Breast epithelium (tissue), 4 donors: ENCODE measurements around the gene PFKL. TPM values are rescaled to one million over a fixed set of nuclear protein-coding genes. Genes with fewer than 3 reads are reported as not detected.

Source experiments
- DNase-seq, 2 donors: peaks; one replicate each; pipeline ENCODE4 v3.0.0-alpha.2; 2019; ENCODE audit warnings: low spot score in 2 of 2
- H3K27ac ChIP-seq, 2 donors: fragments of 200-600 bp; sonication (generic) in 1 of 2; one replicate each; pipeline ENCODE4 v1.5.1; 2016 to 2019; ENCODE audit warnings: mild to moderate bottlenecking in 1 of 2
- H3K27me3 ChIP-seq, 2 donors: fragments of 200-600 bp; sonication (generic) in 1 of 2; one replicate each; pipeline versions ENCODE4 v1.5.1 to v1.6.0; 2017 to 2019; ENCODE audit warnings: control low read depth in 1 of 2, mild to moderate bottlenecking in 1 of 2
- H3K36me3 ChIP-seq: fragments of 200-600 bp; one replicate; pipeline ENCODE4 v1.5.1; 2019
- H3K4me1 ChIP-seq, 2 donors: fragments of 200-600 bp; sonication (generic); one replicate each; pipeline ENCODE4 v1.5.1; 2016 to 2019; ENCODE audit warnings: control low read depth in 1 of 2
- H3K4me3 ChIP-seq, 3 donors: fragments of 200-600 bp; sonication (generic); 1 replicate in 2 of 3; 2 replicates in 1 of 3; pipeline ENCODE4 v1.5.1; 2016 to 2019; ENCODE audit warnings: mild to moderate bottlenecking in 3 of 3, moderate library complexity in 2 of 3
- H3K9me3 ChIP-seq, 2 donors: fragments of 200-600 bp; sonication (generic) in 1 of 2; one replicate each; pipeline ENCODE4 v1.5.1; 2016 to 2019; ENCODE audit warnings: control low read depth in 1 of 2
- POLR2A ChIP-seq: fragments of 450-650 bp; IDR thresholded peaks from one replicate; pipeline ENCODE4 v1.6.1; 2016; ENCODE audit warnings: antibody characterized with exemption, mild to moderate bottlenecking, moderate library complexity
- POLR2AphosphoS5 ChIP-seq, 3 donors: sonication (generic); formaldehyde crosslinking; IDR thresholded peaks; one replicate each; pipeline ENCODE4 v1.6.1; 2017; ENCODE audit warnings: antibody characterized with exemption in 3 of 3
- intact Hi-C: fragments of 100-400 bp; cut with DNase I; formaldehyde crosslinking; loops from one replicate; pipeline ENCODE4 v1.15.1; 2023; ENCODE audit warnings: low total_unique reads
- total RNA-seq, 3 donors: library from RNA; depleted of rRNA; stranded (reverse); fragments of >200 nt; gene quantifications; one replicate each; pipeline ENCODE4 v1.1.0, GENCODE V29; 2016
- TF ChIP-seq, protein P1 (sequence below), 3 donors: fragments of 450-650 bp; IDR thresholded peaks; one replicate each; pipeline ENCODE4 v1.5.1; 2016 to 2017; ENCODE audit warnings: antibody characterized with exemption in 3 of 3, mild to moderate bottlenecking in 3 of 3, moderate library complexity in 3 of 3

Gene PFKL
- total RNA-seq, 3 donors from 2014 or later: 80.9 to 101 (median 97.9) TPM

DNA sequence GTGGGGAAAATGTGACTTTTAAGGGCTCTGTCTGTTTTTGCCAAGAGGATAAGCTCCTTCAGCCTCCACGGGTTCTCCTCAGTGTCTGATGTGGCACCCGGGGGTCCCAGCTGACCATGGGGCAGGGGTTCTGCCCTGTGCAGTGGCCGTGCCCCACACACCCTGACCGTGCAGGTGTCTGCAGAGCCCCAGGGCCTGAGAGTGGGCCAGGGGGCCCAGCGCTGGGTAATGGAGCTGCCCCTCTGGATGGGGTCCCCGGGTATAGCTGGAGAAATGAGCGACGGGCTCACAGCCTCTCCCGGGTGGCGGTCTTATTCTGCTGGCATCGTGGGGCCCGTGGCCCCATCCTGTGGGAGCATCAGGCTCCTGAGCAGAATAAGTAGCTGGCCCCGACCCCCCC, 2.9 kb upstream of the PFKL start:
- no peak for TF ChIP-seq POLR2A
- TF ChIP-seq, protein P1, sequence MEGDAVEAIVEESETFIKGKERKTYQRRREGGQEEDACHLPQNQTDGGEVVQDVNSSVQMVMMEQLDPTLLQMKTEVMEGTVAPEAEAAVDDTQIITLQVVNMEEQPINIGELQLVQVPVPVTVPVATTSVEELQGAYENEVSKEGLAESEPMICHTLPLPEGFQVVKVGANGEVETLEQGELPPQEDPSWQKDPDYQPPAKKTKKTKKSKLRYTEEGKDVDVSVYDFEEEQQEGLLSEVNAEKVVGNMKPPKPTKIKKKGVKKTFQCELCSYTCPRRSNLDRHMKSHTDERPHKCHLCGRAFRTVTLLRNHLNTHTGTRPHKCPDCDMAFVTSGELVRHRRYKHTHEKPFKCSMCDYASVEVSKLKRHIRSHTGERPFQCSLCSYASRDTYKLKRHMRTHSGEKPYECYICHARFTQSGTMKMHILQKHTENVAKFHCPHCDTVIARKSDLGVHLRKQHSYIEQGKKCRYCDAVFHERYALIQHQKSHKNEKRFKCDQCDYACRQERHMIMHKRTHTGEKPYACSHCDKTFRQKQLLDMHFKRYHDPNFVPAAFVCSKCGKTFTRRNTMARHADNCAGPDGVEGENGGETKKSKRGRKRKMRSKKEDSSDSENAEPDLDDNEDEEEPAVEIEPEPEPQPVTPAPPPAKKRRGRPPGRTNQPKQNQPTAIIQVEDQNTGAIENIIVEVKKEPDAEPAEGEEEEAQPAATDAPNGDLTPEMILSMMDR (IDR thresholded peaks at IDR 0.05): no peak
- no peak for TF ChIP-seq POLR2AphosphoS5 (IDR thresholded peaks at IDR 0.05)
- intact Hi-C loops: no loop called here
- DNase-seq: no peak

DNA sequence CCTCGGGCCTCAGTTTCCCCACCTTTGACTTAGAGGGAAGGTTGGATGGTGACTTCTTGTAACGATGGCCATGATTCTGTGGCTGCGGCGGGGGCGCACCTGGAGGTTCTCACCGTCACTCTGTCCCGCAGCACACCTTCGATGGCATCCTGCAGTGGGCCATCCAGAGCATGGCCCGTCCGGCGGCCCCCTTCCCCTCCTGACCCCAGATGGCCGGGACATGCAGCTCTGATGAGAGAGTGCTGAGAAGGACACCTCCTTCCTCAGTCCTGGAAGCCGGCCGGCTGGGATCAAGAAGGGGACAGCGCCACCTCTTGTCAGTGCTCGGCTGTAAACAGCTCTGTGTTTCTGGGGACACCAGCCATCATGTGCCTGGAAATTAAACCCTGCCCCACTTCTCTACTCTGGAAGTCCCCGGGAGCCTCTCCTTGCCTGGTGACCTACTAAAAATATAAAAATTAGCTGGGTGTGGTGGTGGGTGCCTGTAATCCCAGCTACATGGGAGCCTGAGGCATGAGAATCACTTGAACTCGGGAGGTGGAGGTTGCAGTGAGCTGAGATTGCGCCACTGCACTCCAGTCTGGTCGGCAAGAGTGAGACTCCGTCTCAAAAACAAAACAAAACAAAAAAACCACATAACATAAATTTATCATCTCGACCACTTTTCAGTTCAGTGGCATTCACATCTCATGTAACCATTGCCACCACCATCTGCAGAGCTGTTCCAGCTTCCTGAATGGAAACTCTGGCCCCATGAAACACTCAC, 2.1 kb upstream of the PFKL start:
- Histone ChIP-seq H3K9me3 (no peaks in the 10 kb centered on the region), H3K27ac (no peak overlapping the region), H3K27me3 (no peaks in the 10 kb centered on the region), H3K4me1 (peaks cover 0 to 11% of the 10 kb centered on the region in 2 donors), H3K4me3 (peak overlapping the region in 1 of 3 donors; percentile 19), H3K36me3 (no peaks in the 10 kb centered on the region)
- DNase-seq: peak; percentile 83 to 88
- intact Hi-C loops: no loop called here
- no peak for TF ChIP-seq POLR2A
- TF ChIP-seq, protein P1 (IDR thresholded peaks at IDR 0.05): peak; percentile 83 to 89 (median 87)
- peak in 2 of 3 donors; percentile 24 to 48 for TF ChIP-seq POLR2AphosphoS5 (IDR thresholded peaks at IDR 0.05)

More for the DNA sequence above, 2.9 kb upstream of the PFKL start:
- Histone ChIP-seq H3K27ac (no peak overlapping the region), H3K9me3 (no peaks in the 10 kb centered on the region), H3K36me3 (no peaks in the 10 kb centered on the region), H3K4me1 (peaks cover 0 to 4% of the 10 kb centered on the region in 2 donors), H3K4me3 (no peak overlapping the region), H3K27me3 (no peaks in the 10 kb centered on the region)

DNA sequence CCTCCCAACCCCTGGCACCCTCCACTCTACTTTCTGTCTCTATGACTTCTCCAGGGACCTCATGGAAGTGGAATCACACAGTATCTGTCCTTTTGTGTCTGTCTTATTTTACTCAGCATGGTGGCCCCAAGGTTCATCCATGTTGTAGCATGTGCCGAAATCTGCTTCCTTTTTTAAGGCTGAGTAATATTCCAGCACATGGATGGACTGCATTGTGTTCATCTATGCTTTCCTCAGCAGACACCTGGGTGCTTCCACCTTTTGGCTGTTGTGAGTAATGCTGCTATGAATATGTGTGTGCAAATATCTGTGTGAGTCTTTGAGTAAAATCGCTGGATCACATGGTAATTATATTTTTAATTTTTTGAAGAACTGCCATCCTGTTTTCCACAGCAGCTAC, 1.6 kb upstream of the PFKL start:
- Histone ChIP-seq H3K4me3 (no peak overlapping the region), H3K36me3 (no peaks in the 10 kb centered on the region), H3K4me1 (peaks cover 0 to 13% of the 10 kb centered on the region in 2 donors), H3K9me3 (no peaks in the 10 kb centered on the region), H3K27me3 (no peaks in the 10 kb centered on the region), H3K27ac (no peak overlapping the region)
- no peak for DNase-seq
- intact Hi-C loops: no loop called here
- TF ChIP-seq, protein P1 (IDR thresholded peaks at IDR 0.05): no peak
- no peak for TF ChIP-seq POLR2A
- TF ChIP-seq POLR2AphosphoS5 (IDR thresholded peaks at IDR 0.05): no peak

DNA sequence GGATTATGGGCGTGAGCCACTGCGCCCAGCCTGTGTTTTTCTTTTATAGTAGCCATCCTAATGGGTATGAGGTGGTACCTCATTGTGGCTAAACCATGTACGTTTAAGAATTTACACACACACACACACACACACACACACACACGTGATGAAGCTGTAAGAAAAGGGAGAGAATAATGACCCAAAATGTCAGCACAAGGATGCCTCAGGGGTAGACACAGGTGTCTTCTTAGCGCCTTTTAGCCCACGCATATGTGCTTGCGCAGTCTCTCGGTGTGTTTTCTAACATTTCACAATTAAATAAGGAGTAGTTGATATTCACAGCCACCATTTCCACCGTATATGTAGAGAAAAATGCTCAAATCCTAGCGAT, 782 bp upstream of the PFKL start:
- TF ChIP-seq, protein P1 (IDR thresholded peaks at IDR 0.05): no peak
- TF ChIP-seq POLR2A: no peak
- peak overlapping the region; percentile 87 to 98 for H3K27ac ChIP-seq
- no peak for DNase-seq
- peak overlapping the region; percentile 82 to 95 (median 93) for H3K4me3 ChIP-seq
- H3K27me3 ChIP-seq: no peaks in the 10 kb centered on the region
- H3K4me1 ChIP-seq: peaks cover 0 to 20% of the 10 kb centered on the region in 2 donors
- no peaks in the 10 kb centered on the region for H3K9me3 ChIP-seq
- intact Hi-C loops: no loop called here
- H3K36me3 ChIP-seq: no peaks in the 10 kb centered on the region

DNA sequence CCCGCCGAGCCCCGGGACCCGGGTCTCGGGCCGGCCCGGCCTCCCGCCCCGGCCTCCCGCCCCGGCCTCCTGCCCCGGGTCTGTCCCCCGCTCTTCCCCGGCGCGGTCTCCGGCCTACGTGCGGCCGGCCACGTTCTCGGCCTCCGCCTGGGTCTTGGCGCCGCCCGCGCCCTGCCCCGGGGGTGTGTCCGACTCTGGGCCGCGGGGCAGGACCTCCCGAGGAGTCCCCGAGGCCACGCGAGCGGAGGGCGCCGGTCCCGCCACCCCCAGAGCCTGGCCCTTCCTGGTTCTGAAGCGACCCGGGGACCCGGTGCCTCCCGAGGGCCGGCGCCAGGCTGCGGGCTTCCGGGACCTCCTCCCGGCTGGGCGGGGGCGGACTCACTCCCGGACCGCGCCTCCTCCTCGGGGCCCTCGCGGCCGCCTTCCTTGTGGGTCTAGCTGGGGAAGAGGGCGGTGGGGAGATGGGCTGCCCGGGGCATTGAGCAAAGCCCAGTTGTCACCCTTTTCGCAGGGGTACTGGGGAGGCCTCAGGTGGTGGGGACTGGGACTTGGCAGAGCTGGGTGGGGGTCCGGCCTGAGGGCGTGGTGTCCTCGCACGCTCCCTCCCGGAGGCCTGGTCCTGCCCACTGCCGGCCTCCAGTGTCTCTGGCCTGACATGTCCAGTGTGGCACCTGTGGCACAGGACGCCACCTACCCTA, 558 bp downstream of the PFKL start:
- no peaks in the 10 kb centered on the region for H3K27me3 ChIP-seq

More for the DNA sequence above, 558 bp downstream of the PFKL start:
- no peaks in the 10 kb centered on the region for H3K36me3 ChIP-seq
- TF ChIP-seq POLR2A: no peak
- TF ChIP-seq, protein P1 (IDR thresholded peaks at IDR 0.05): no peak
- TF ChIP-seq POLR2AphosphoS5 (IDR thresholded peaks at IDR 0.05): no peak
- peak overlapping the region; percentile 87 to 98 for H3K27ac ChIP-seq
- intact Hi-C loops: no loop called here
- peaks cover 0 to 28% of the 10 kb centered on the region in 2 donors for H3K4me1 ChIP-seq
- H3K4me3 ChIP-seq: peak overlapping the region; percentile 82 to 95 (median 93)
- no peaks in the 10 kb centered on the region for H3K9me3 ChIP-seq
- peak; percentile 58 to 80 for DNase-seq
